ENCODE results near the gene WDFY4.

DNA sequence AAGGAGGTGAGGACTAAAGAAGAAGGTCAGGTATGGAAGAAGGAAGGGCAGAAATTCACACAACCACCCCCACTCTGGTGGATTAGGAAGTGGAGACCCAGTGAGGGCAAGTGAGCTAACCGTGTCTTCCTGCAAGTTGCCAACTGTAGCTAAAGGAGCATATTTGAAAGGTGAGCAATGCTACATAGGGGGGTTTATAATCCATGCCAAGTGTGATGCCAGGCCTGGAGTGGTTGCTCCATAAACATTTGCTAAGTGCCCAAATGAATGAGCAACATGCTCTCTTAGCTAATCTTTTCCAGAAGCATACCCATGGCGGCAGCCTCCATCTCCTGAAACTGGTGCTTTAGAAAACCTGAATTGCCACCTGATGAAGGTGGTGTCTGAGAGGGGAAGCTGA is 133.4 kb downstream of the WDFY4 start:
- TF ChIP-seq, protein P1, sequence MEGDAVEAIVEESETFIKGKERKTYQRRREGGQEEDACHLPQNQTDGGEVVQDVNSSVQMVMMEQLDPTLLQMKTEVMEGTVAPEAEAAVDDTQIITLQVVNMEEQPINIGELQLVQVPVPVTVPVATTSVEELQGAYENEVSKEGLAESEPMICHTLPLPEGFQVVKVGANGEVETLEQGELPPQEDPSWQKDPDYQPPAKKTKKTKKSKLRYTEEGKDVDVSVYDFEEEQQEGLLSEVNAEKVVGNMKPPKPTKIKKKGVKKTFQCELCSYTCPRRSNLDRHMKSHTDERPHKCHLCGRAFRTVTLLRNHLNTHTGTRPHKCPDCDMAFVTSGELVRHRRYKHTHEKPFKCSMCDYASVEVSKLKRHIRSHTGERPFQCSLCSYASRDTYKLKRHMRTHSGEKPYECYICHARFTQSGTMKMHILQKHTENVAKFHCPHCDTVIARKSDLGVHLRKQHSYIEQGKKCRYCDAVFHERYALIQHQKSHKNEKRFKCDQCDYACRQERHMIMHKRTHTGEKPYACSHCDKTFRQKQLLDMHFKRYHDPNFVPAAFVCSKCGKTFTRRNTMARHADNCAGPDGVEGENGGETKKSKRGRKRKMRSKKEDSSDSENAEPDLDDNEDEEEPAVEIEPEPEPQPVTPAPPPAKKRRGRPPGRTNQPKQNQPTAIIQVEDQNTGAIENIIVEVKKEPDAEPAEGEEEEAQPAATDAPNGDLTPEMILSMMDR (IDR thresholded peaks at IDR 0.05) = no peak
- no peak for TF ChIP-seq POLR2A (IDR thresholded peaks at IDR 0.05)
